B cell (primary cell): ENCODE measurements around the gene FMN1.

Experiments
- EZH2 ChIP-seq: IDR thresholded peaks from 2 replicates; pipeline ENCODE4 v1.6.1; 2012; ENCODE audit warnings: borderline replicate concordance, low read depth, mild to moderate bottlenecking, moderate library complexity, low read length; ENCODE audit not compliant: insufficient read depth, poor library complexity, severe bottlenecking
- TF ChIP-seq, protein P1 (sequence below): fragments of 200-600 bp; IDR thresholded peaks from one replicate; pipeline ENCODE4 v1.8.0; 2022; ENCODE audit warnings: antibody characterized with exemption, mild to moderate bottlenecking

DNA sequence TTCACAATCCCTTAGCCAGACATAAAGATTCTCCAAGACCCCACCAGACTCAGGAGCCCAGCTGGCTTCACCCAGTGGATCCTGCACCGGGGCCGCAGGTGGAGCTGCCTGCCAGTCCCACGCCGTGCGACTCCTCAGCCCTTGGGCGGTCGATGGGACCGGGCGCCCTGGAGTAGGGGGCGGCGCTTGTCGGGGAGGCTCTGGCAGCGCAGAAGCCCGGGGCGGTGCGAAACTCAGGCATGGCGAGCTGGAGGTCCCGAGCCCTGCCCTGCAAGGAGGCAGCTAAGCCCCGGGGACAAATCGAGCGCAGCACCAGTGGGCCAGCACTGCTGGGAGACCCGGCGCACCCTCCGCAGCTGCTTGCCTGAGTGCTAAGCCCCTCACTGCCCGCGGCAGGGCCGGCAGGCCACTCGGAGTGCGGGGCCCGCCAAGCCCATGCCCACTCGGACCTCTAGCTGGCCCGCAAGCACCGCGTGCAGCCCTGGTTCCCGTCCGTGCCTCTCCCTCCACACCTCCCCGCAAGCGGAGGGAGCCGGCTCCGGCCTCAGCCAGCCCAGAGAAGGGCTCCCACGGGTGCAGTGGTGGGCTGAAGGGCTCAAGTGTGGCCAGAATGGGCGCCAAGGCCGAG, 175.0 kb downstream of the FMN1 start:
- TF ChIP-seq, protein P1, sequence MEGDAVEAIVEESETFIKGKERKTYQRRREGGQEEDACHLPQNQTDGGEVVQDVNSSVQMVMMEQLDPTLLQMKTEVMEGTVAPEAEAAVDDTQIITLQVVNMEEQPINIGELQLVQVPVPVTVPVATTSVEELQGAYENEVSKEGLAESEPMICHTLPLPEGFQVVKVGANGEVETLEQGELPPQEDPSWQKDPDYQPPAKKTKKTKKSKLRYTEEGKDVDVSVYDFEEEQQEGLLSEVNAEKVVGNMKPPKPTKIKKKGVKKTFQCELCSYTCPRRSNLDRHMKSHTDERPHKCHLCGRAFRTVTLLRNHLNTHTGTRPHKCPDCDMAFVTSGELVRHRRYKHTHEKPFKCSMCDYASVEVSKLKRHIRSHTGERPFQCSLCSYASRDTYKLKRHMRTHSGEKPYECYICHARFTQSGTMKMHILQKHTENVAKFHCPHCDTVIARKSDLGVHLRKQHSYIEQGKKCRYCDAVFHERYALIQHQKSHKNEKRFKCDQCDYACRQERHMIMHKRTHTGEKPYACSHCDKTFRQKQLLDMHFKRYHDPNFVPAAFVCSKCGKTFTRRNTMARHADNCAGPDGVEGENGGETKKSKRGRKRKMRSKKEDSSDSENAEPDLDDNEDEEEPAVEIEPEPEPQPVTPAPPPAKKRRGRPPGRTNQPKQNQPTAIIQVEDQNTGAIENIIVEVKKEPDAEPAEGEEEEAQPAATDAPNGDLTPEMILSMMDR = no peak
- no peak for TF ChIP-seq EZH2
